CD4-positive, alpha-beta T cell treated with Interferon alpha-2 for 1 hour (primary cell): Measurements from ENCODE around the gene ATP2C1.

ENCODE experiments used
- DNase-seq, 2 donors: peaks; one replicate each; pipeline ENCODE4 v3.0.0-alpha.2; 2020 to 2022

ATP2C1 gene

GRCh38 chr3:130895690-130896488 lies 2.0 kb downstream of the ATP2C1 start:
- DNase-seq = no peak

- no peak for DNase-seq
Measured at GRCh38 chr3:130897316-130897715, 3.4 kb downstream of the ATP2C1 start.

- no peak for DNase-seq
Measured at GRCh38 chr3:130900959-130901358, 7.1 kb downstream of the ATP2C1 start.

GRCh38 chr3:130901463-130902204 lies 7.8 kb downstream of the ATP2C1 start:
- DNase-seq = no peak

GRCh38 chr3:130903412-130903908 lies 9.6 kb downstream of the ATP2C1 start:
- no peak for DNase-seq

- no peak for DNase-seq
Measured at GRCh38 chr3:130904491-130904890, 10.6 kb downstream of the ATP2C1 start.

- DNase-seq = no peak
Measured at GRCh38 chr3:130905551-130905950, 11.7 kb downstream of the ATP2C1 start.

GRCh38 chr3:130906374-130906995 lies 12.6 kb downstream of the ATP2C1 start:
- peak in 1 of 2 donors; percentile 14 for DNase-seq

- DNase-seq = no peak
Measured at GRCh38 chr3:130907500-130907899, 13.6 kb downstream of the ATP2C1 start.

- peak in 1 of 2 donors; percentile 28 for DNase-seq
Measured at GRCh38 chr3:130907966-130908365, 14.1 kb downstream of the ATP2C1 start.

GRCh38 chr3:130915567-130916292 lies 21.8 kb downstream of the ATP2C1 start:
- no peak for DNase-seq

GRCh38 chr3:130916507-130917167 lies 22.8 kb downstream of the ATP2C1 start:
- DNase-seq = no peak

GRCh38 chr3:130918328-130918727 lies 24.4 kb downstream of the ATP2C1 start:
- no peak for DNase-seq

GRCh38 chr3:130925628-130926027 lies 31.7 kb downstream of the ATP2C1 start:
- no peak for DNase-seq

GRCh38 chr3:130926504-130926903 lies 32.6 kb downstream of the ATP2C1 start:
- no peak for DNase-seq

- DNase-seq = no peak
Measured at GRCh38 chr3:130929804-130930203, 35.9 kb downstream of the ATP2C1 start.

- DNase-seq = no peak
Measured at GRCh38 chr3:130932979-130933378, 39.1 kb downstream of the ATP2C1 start.

- no peak for DNase-seq
Measured at GRCh38 chr3:130933801-130934345, 40.0 kb downstream of the ATP2C1 start.

- DNase-seq = no peak
Measured at GRCh38 chr3:130934442-130935089, 40.7 kb downstream of the ATP2C1 start.

GRCh38 chr3:130935761-130936492 lies 42.0 kb downstream of the ATP2C1 start:
- DNase-seq = no peak

- no peak for DNase-seq
Measured at GRCh38 chr3:130939753-130940152, 45.9 kb downstream of the ATP2C1 start.
